HG03558 (cell line): Measurements from ENCODE around the gene ZMAT2.
"Not testable (repeated sequence)": the region's sequence is repeated elsewhere in the genome, so short reads cannot be mapped to it uniquely, and the experiment has no call there.

Source experiments
- ATAC-seq: cut with Tn5 transposase; IDR thresholded peaks from one replicate; pipeline ENCODE4 v1.9.1; 2021; ENCODE audit warnings: moderate number of reproducible peaks; ENCODE audit not compliant: unreplicated experiment; ENCODE audit errors: extremely low read depth

The ZMAT2 gene

DNA sequence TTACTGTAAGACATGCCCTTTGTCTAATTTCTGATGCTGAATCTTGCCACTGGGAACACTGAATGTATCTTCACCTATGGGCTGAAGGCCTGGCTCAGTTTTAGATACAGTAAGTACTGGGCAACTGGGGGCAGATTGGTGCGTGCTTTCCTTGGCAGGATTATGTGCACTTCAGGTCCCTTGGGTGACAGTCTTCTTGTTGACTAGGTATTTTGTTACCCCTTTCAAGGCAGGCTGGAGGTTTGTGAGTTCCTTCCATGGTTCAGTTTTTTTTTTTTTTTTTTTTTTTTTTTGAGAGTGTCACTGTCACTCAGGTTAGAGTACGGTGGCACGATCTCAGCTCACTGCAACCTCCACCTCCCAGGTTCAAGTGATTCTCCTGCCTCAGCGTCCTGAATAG is 7.6 kb downstream of the ZMAT2 start:
- ATAC-seq: no peak

DNA sequence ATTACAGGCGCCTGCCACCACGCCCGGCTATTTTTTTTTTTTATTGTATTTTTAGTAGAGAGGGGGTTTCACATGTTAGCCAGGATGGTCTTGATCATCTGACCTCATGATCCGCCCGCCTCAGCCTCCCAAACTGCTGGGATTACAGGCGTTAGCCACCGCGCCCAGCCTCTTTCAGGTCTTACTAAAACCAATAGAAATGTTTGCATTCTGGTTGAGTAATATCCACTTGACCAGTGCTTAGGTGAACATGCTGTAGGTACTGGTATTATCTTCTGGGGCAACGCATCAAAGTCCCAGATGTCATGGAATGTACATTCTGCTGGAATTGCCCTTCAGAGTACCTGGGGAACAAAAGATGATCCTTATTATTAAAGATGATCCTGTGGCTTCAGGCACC is 8.5 kb downstream of the ZMAT2 start:
- not testable (repeated sequence) for ATAC-seq

DNA sequence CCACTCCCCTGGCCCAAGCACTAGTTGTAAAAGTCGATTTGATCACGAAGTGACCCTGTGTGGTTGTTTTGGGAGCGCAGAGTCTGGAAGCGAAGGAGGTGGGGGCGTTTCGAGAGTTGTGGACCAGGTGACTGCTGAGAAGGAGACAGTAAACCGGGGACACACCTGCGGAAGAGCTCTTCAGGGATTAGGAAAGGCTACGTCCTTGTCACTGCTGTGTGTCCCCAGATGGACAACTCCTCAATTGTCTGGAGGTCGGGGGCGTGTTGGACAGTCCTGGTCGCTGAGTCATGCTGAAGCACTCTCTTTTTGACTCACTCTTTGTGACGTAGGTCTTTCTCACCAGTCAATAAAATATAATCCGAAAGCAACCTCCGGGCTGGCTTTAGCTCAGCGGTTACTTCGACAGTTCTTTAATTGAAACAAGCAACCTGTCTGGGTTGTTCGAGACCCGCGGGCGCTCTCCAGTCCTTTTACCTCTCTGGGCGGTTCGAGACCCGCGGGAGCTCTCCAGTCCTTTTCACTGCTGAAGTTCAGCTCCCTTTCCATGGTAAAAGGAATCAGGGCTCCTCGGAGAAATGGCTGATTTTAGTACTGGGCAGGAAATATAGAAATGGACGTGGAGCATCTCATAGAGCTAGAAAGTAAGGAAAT is 10.8 kb downstream of the ZMAT2 start:
- peak; percentile 93 for ATAC-seq

DNA sequence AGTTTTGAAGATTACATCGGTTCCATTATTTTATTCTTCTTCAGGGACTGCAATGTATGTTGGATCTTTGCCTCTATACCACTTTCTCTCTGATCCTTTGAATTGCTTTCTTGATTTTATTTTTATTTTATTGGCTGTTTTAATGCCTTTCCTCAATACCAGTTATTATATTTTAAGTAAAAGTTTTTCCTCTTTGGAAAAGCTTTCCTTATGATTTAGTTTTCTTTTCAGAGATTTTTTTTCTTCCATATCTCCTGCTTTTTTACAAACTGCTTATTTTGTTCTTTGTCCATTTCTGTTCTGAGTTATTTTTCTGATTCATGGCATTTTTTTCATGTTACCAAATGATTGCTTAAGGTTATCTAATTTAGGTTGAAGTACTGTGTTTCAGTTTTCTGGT is 11.5 kb downstream of the ZMAT2 start:
- no peak for ATAC-seq

DNA sequence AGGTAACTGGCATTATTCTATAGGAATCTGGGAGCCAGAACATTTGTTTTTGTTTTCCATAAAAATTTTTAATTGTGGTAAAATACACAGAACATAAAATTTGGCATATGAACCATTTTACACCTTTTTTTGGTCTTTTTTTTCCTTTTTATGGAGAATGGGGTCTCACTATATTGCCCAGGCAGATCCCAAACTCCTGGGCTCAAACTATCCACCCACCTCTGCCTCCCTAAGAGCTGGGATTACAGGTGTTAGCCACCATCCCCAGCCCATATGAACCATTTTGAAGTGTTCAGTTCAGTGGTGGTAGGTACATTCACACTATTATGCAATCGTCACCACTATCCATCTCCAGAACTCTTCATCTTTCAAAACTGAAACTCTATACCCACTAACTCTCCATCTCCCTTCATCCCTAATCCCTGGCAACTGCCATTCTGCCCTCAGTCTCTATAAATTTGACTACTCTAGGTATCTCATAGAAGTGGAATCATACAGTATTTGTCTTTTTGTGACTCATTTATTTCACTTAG is 13.4 kb downstream of the ZMAT2 start:
- no peak for ATAC-seq

DNA sequence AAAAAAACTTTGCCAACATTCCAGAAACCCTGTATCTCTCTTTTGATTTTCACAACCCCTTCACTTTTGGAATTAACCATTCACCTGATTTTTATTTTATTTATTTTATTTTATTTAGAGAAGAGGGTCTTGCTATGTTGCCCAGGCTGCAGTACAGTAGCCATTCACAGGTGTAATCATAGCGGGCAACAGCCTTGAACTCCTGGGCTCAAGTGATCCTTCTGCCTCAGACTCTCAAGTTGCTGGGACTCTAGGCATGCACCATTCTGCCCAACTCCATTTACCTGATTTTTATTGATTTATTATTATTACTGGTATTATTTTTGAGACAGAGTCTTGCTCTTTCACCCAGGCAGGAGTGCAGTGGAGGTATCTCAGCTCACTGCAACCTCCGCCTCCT is 16.0 kb downstream of the ZMAT2 start:
- ATAC-seq: not testable (repeated sequence)

DNA sequence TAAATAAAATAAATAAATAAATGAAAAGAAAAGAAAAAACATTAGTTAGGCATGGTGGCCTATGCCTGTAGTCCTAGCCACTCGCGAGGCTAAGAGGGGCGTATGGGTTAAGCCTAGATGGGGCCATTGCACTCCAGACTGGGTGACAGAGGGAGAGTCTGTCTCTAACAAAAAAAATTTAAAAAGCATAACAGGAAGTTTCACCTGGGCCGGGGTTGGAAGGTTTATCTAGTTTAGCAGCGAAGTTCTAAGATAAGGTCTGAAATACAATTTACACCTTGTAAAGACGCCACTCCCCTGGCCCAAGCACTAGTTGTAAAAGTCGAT is 18.0 kb downstream of the ZMAT2 start:
- no peak for ATAC-seq

DNA sequence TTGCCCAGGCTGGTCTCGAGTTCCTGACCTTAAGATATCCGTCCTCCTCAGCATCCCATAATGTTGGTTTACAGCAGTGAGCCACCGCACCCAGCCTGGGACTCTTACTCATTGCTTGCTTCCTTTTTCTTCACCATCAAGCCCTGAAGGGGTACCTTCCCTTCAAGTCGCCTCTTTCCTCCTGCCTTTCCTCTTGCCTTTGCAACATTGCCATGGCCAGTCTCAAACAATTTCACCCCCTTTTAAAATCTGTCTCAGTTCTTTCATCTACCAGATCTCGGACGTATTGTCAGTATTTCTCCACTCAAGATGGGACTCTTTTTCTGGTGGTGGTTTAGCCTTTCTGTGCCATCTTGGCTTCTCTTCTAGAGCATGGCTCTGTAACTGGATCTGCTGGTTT is 20.5 kb downstream of the ZMAT2 start:
- ATAC-seq: not testable (repeated sequence)

DNA sequence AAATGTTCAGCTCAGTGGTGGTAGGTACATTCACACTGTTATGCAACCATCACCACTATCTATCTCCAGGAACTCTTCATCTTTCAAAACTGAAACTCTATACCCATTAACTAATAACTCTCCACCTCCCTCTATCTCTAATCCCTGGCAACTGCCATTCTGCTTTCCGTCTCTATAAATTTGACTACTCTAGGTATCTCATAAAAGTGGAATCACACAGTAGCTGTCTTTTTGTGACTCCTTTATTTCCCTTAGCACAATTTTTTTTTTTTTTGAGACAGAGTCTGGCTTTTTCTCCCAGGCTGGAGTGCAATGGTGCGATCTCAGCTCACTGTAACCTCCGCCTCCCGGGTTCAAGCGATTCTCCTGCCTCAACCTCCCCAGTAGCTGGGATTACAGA is 21.1 kb downstream of the ZMAT2 start:
- ATAC-seq: not testable (repeated sequence)

DNA sequence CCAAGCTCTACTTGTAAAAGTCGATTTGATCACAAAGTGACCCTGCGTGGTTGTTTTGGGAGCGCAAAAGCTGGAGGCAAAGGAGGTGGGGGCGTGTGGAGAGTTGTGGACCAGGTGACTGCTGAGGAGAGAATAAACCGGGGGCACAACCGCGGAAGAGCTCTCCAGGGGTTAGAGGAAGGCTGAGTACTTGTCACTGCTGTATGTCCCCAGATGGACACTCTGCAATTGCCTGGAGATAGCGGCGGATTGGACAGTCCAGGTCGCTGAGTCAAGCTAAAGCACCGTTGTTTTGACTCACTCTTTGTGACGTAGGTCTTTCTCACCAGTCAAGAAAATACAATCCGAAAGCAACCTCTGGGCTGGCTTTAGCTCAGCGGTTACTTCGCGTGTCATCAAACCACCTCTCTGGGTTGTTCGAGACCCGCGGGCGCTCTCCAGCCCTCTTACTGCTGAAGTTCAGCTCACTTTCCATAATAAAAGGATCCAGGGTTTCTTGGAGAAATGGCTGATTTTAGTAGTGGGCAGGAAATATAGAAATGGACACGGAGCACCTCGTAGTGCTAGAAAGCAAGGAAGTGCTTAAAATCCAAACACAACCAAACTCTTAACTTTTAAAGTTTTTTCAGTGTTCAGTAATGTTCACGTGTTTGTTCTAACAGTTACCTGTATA is 25.7 kb downstream of the ZMAT2 start:
- peak; percentile 87 for ATAC-seq

DNA sequence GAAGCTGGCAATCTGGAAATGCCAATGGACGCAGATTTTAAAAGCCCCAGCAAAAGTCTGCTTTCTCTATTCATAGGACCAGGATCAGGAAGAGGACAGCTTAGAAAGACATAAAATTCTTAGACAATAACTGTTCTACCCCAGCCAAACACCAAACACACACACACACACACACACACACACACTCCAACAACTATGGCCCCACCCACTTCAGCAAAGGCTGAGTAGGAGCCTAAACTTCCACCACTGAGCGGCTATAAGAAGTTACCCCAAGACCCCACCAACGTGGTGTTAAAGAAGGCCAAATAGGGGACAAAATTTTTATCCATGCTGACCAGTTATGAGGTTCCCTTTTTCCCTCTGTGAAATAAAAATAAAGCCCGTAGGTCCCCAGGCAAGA is 32.9 kb downstream of the ZMAT2 start:
- ATAC-seq: no peak

DNA sequence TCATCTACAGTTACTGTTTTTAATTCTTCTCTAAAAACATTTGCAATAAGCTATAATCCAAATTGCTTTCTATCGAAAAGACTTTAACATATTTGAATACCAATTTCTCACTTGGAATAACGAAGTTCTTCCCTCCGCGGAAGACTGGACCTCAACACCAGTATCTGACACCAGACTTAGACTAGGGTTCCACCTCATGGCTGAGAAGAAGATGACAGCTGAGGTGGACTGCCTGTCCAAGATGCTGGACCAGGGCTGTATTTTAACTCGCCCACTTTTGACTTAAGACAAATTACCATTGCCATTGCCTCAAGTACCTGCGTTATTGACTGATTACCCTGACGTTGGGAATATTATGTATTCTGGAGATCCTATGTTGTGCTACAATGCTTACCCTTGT is 34.1 kb downstream of the ZMAT2 start:
- no peak for ATAC-seq

DNA sequence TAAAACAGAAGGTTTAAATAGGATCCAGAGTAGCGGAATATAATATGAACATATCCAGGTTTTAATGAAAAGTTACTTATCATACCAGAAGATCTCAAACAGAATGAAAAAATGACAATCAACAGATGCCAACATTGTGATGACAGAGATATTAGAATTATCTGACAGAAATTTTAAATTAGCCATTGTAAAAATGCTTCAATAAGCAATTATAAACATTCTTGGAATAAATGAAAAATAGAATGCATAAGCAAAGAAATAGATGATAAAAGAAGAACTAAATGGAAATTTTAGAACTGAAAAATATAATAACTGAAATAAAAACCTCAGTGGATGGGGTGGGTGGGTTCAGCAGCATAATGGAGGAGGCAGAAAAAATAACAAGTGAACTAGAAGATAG is 37.2 kb downstream of the ZMAT2 start:
- no peak for ATAC-seq

DNA sequence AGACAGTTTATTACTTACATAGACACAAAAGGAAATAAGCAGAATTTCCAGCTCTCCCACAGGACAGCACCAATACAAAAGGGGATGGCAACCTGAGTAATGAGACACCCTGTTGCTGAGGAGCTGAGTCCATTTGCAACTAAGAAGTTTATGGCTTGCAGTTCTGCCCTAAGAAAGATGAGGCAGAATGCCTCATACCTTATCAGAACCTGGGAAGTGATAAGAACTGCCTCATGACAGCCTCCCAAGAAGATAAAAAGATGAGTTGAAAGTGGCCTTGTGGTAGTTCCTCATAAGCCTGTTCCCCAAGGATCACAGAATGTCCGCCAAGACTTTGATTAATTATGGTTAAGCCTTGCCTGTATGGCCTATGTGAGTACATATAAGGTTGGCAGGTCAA is 41.7 kb downstream of the ZMAT2 start:
- ATAC-seq: no peak

DNA sequence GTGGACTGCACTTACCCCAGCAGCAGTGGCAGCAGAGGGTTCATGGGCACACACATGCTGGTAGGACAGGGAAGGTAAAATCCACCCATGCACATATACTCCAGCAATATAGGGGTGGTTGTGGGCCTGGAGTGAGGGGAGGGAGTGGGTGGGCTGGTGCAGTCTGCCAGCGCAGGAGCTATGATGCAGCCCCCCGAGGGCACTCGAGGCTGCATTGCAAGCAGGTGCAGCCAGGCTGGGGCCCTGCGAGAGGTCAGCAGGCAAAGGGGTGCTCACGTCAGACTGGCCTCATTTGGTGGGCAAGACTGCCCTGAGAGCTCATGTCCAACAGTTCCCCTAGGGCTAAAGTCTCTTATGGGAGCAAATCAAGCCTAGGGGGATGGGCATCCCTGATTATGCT is 53.3 kb downstream of the ZMAT2 start:
- ATAC-seq: no peak
